H9 (cell line): Measurements from ENCODE around the gene ATXN7. TPM values are rescaled to one million over a fixed set of nuclear protein-coding genes. Genes with fewer than 3 reads are reported as not detected.

Experiments
- DNase-seq: peaks from one replicate; pipeline ENCODE4 v3.0.0-alpha.2; 2017
- H2AFZ ChIP-seq: one replicate; pipeline ENCODE4 v1.6.1; 2013; ENCODE audit warnings: mild to moderate bottlenecking, low read length, control low read depth, moderate library complexity
- H2AK5ac ChIP-seq: 2 replicates; pipeline ENCODE4 v1.6.1; 2013; ENCODE audit warnings: low read length, control low read depth, mixed read lengths; ENCODE audit not compliant: insufficient read length
- H2BK120ac ChIP-seq: one replicate; pipeline ENCODE4 v1.6.1; 2013; ENCODE audit warnings: low read depth, mild to moderate bottlenecking, low read length, control low read depth, inconsistent platforms; ENCODE audit not compliant: poor library complexity, severe bottlenecking
- H2BK12ac ChIP-seq: 2 replicates; pipeline ENCODE4 v1.6.1; 2013; ENCODE audit warnings: low read length, control low read depth, mixed read lengths, low read depth; ENCODE audit not compliant: insufficient read length
- H2BK15ac ChIP-seq: 2 replicates; pipeline ENCODE4 v1.6.1; 2013; ENCODE audit warnings: low read depth, low read length, control low read depth
- H2BK20ac ChIP-seq: one replicate; pipeline ENCODE4 v1.6.1; 2013; ENCODE audit warnings: low read depth, mild to moderate bottlenecking, low read length, control low read depth, inconsistent platforms; ENCODE audit not compliant: poor library complexity, severe bottlenecking
- H2BK5ac ChIP-seq: 2 replicates; pipeline ENCODE4 v1.6.1; 2013; ENCODE audit warnings: low read length, control low read depth, mixed read lengths; ENCODE audit not compliant: insufficient read length
- H3K14ac ChIP-seq: 2 replicates; pipeline ENCODE4 v1.6.1; 2013; ENCODE audit warnings: low read length, control low read depth; ENCODE audit not compliant: insufficient read depth
- H3K18ac ChIP-seq: 2 replicates; pipeline ENCODE4 v1.6.1; 2013; ENCODE audit warnings: low read depth, mild to moderate bottlenecking, mixed read lengths, low read length, control low read depth; ENCODE audit not compliant: insufficient read length
- H3K23ac ChIP-seq: 2 replicates; pipeline ENCODE4 v1.6.1; 2013; ENCODE audit warnings: low read length, control low read depth, mixed read lengths, low read depth; ENCODE audit not compliant: insufficient read length
- H3K23me2 ChIP-seq: 2 replicates; pipeline ENCODE4 v1.6.1; 2013; ENCODE audit warnings: low read depth, mild to moderate bottlenecking, mixed read lengths, low read length, control low read depth; ENCODE audit not compliant: insufficient read length, poor library complexity, severe bottlenecking
- H3K27ac ChIP-seq: 2 replicates; pipeline ENCODE4 v1.5.1; 2013; ENCODE audit warnings: low read length, control low read depth, mixed read lengths, low read depth; ENCODE audit not compliant: insufficient read length
- H3K27me3 ChIP-seq: 2 replicates; pipeline ENCODE4 v1.6.1; 2013; ENCODE audit warnings: low read length, control low read depth, inconsistent platforms; ENCODE audit not compliant: insufficient read depth
- H3K4ac ChIP-seq: 2 replicates; pipeline ENCODE4 v1.6.1; 2013; ENCODE audit warnings: low read depth, mild to moderate bottlenecking, control low read depth, inconsistent platforms, low read length, moderate library complexity
- H3K4me1 ChIP-seq: 2 replicates; pipeline ENCODE4 v1.6.1; 2013; ENCODE audit warnings: low read length, control low read depth, inconsistent platforms; ENCODE audit not compliant: insufficient read depth
- H3K4me2 ChIP-seq: 2 replicates; pipeline ENCODE4 v1.6.1; 2013; ENCODE audit warnings: low read length, control low read depth, mixed read lengths; ENCODE audit not compliant: insufficient read length, insufficient read depth
- H3K56ac ChIP-seq: 2 replicates; pipeline ENCODE4 v1.6.1; 2013; ENCODE audit warnings: low read depth, mild to moderate bottlenecking, mixed read lengths, low read length, control low read depth; ENCODE audit not compliant: insufficient read length
- H3K79me1 ChIP-seq: 2 replicates; pipeline ENCODE4 v1.6.1; 2013; ENCODE audit warnings: low read depth, mild to moderate bottlenecking, moderate library complexity, low read length, control low read depth, inconsistent platforms; ENCODE audit not compliant: insufficient read depth, poor library complexity, severe bottlenecking
- H3K79me2 ChIP-seq: 2 replicates; pipeline ENCODE4 v1.6.1; 2013; ENCODE audit warnings: low read length, control low read depth, inconsistent platforms; ENCODE audit not compliant: insufficient read depth
- H3K9ac ChIP-seq: 2 replicates; pipeline ENCODE4 v1.6.1; 2013; ENCODE audit warnings: low read length, control low read depth, mixed read lengths; ENCODE audit not compliant: insufficient read length; ENCODE audit errors: extremely low read depth
- H3K9me3 ChIP-seq: one replicate; pipeline ENCODE4 v1.6.1; 2013; ENCODE audit warnings: low read depth, low read length, inconsistent platforms; ENCODE audit not compliant: control insufficient read depth
- H3T11ph ChIP-seq: one replicate; pipeline ENCODE4 v1.6.1; 2013; ENCODE audit warnings: mild to moderate bottlenecking, low read length, control low read depth, inconsistent platforms
- H4K20me1 ChIP-seq: one replicate; pipeline ENCODE4 v1.6.1; 2013; ENCODE audit not compliant: control insufficient read depth, insufficient read length, insufficient read depth
- H4K5ac ChIP-seq: 2 replicates; pipeline ENCODE4 v1.6.1; 2013; ENCODE audit warnings: low read depth, mild to moderate bottlenecking, mixed read lengths, low read length, control low read depth; ENCODE audit not compliant: insufficient read length
- H4K8ac ChIP-seq: replicated peaks from 2 replicates; pipeline ENCODE4 v1.6.1; 2013; ENCODE audit warnings: low read length, control low read depth, mixed read lengths, low read depth; ENCODE audit not compliant: insufficient read length
- H4K91ac ChIP-seq: 2 replicates; pipeline ENCODE4 v1.6.1; 2013; ENCODE audit warnings: low read depth, mild to moderate bottlenecking, moderate library complexity, mixed read lengths, low read length, control low read depth; ENCODE audit not compliant: insufficient read length
- H3K27ac Mint-ChIP-seq, 3 experiments: 2 replicates in 2 of 3; 3 replicates in 1 of 3; pipeline ENCODE4 v1.8.0; 2020 to 2021; ENCODE audit warnings: mixed read lengths in 3 of 3, mild to moderate bottlenecking in 1 of 3, moderate library complexity in 1 of 3
- H3K27me3 Mint-ChIP-seq: 2 replicates; pipeline ENCODE4 v1.8.0; 2021; ENCODE audit warnings: low read depth, mild to moderate bottlenecking, moderate library complexity, mixed read lengths
- H3K36me3 Mint-ChIP-seq, 3 experiments: 2 replicates in 2 of 3; 3 replicates in 1 of 3; pipeline ENCODE4 v1.8.0; 2020 to 2021; ENCODE audit warnings: low read depth in 3 of 3, mixed read lengths in 3 of 3; ENCODE audit not compliant: insufficient read depth in 1 of 3
- H3K4me1 Mint-ChIP-seq, 2 experiments: 2 replicates each; pipeline ENCODE4 v1.8.0; 2020; ENCODE audit warnings: mixed read lengths in 2 of 2
- H3K4me3 Mint-ChIP-seq, 2 experiments: 2 replicates in 1 of 2; 3 replicates in 1 of 2; pipeline ENCODE4 v1.8.0; 2020 to 2021; ENCODE audit warnings: mild to moderate bottlenecking in 2 of 2, mixed read lengths in 2 of 2, moderate library complexity in 1 of 2
- H3K9me3 Mint-ChIP-seq, 2 experiments: 2 replicates in 1 of 2; 3 replicates in 1 of 2; pipeline ENCODE4 v1.8.0; 2020; ENCODE audit warnings: mild to moderate bottlenecking in 2 of 2, mixed read lengths in 2 of 2, moderate library complexity in 1 of 2
- CTCF ChIP-seq: fragments of 200-600 bp; sonication (generic); conservative IDR thresholded peaks from 3 replicates; pipeline ENCODE4 v1.8.0; 2021; ENCODE audit warnings: antibody characterized with exemption, mild to moderate bottlenecking
- WGBS: extraction: QIAGEN DNeasy Blood & Tissue Kit; methylation state at CpG from one replicate; pipeline ENCODE4 v1.1.7; 2013; ENCODE audit warnings: missing lambda C conversion rate, low lambda C conversion rate, mixed read lengths; ENCODE audit not compliant: insufficient read length; ENCODE audit errors: extremely low coverage; 5-methylcytosine and 5-hydroxymethylcytosine counted together
- total RNA-seq: library from RNA; stranded (reverse); gene quantifications from 2 replicates; pipeline ENCODE4 v1.2.1, GENCODE V29; 2021

ATXN7 gene
- total RNA-seq, 1 experiment from 2014 or later, result 21.5 TPM

GRCh38 chr3:64046592-64046991 lies 182.9 kb downstream of the ATXN7 start:
- Histone ChIP-seq H3K27ac (no peak overlapping the region), H2AK5ac (no peak overlapping the region), H3K27me3 (no peaks in the 10 kb centered on the region), H2AFZ (no peak overlapping the region), H3K23ac (no peak overlapping the region), H2BK15ac (no peak overlapping the region), H2BK5ac (no peak overlapping the region), H3K4me2 (no peak overlapping the region), H3K56ac (no peak overlapping the region), H3K79me2 (no peaks in the 10 kb centered on the region), H2BK120ac (no peak overlapping the region), H4K5ac (no peak overlapping the region), H3K4me1 (peaks cover 14% of the 10 kb centered on the region; the same call in 1 of the 2 replicates), H3K18ac (no peak overlapping the region), H3T11ph (no peak overlapping the region), H3K9me3 (no peaks in the 10 kb centered on the region), H3K14ac (no peak overlapping the region), H2BK12ac (no peak overlapping the region), H4K91ac (no peak overlapping the region), H3K4ac (no peak overlapping the region), H3K23me2 (no peaks in the 10 kb centered on the region), H3K9ac (no peak overlapping the region), H2BK20ac (no peak overlapping the region), H4K20me1 (no peaks in the 10 kb centered on the region), H4K8ac (no peak overlapping the region), H3K79me1 (no peaks in the 10 kb centered on the region)
- peaks cover 44 to 46% of the 10 kb centered on the region in 2 experiments for H3K4me1 Mint-ChIP-seq
- no peaks in the 10 kb centered on the region for H3K36me3 Mint-ChIP-seq
- DNase-seq, result no peak
- no peaks in the 10 kb centered on the region; a peak in 1 of 5 replicates for H3K9me3 Mint-ChIP-seq
- no peak for TF ChIP-seq CTCF
- H3K4me3 Mint-ChIP-seq, result no peak overlapping the region
- no peak overlapping the region for H3K27ac Mint-ChIP-seq
- peaks cover 5% of the 10 kb centered on the region for H3K27me3 Mint-ChIP-seq
- WGBS, result no CpG with 5 or more reads among the region's 3 CpGs
